GM19468 (cell line): ENCODE results near the gene MSH3.

Source experiments
- ATAC-seq: cut with Tn5 transposase; IDR thresholded peaks from one replicate; pipeline ENCODE4 v1.9.1; 2021; ENCODE audit warnings: mild to moderate bottlenecking, moderate library complexity, moderate number of reproducible peaks; ENCODE audit not compliant: unreplicated experiment; ENCODE audit errors: extremely low read depth

MSH3 gene

GRCh38 chr5:80654391-80655230, at the start of gene MSH3, which contains the start of gene DHFR:
TSS of gene MSH3 (plus strand) at chr5:80654652. CDS start at chr5:80654728, 76 bp downstream.
TSS of gene DHFR (minus strand) at chr5:80654983. CDS start at chr5:80654489, 494 bp downstream.
- ATAC-seq = no peak

GRCh38 chr5:80607343-80607742, 47.1 kb upstream of the MSH3 start:
- ATAC-seq = no peak

- no peak for ATAC-seq
Measured at GRCh38 chr5:80607832-80608231, 46.6 kb upstream of the MSH3 start.

- no peak for ATAC-seq
Measured at GRCh38 chr5:80608731-80609130, 45.7 kb upstream of the MSH3 start.

- no peak for ATAC-seq
Measured at GRCh38 chr5:80609692-80610091, 44.8 kb upstream of the MSH3 start.

GRCh38 chr5:80615266-80615914, 39.1 kb upstream of the MSH3 start:
- no peak for ATAC-seq

DNA sequence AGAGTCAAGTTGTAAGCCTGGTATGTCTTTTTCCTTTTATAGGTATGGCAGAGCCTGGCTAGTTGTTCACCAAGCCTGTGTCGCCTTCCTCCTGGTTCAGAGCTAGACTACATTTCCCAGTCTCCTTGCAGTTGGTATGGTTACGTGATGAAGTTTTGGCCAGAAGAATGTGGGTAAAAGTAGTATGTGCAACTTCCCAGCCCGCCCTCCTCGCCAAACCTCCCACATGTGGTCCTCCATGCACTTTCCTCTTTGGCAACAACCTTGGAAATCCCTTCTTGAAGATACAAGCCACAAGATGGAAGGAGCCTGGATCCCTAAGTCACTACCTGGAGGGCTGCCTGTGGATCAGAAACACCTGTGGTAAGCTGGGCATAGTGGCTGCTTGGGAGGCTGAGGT, 36.0 kb upstream of the MSH3 start:
- no peak for ATAC-seq

DNA sequence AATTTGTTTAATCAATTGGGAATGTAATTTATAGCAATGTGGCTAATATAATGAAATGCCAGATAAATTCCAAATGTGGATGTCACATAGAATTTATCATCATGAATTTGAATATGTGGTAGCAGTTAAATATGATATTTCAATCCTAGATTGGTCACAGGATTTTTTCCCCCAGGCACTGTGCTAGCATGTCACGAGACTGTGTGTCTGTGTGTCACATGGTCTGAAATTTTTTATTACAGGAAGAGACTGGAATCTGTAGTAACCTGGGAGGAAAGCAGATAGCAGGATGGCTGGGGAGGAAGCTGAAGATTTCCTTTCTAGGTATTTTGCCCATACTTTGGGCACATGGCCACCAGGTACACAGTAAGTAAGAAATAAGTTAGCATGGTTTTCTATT, 35.4 kb upstream of the MSH3 start:
- no peak for ATAC-seq

DNA sequence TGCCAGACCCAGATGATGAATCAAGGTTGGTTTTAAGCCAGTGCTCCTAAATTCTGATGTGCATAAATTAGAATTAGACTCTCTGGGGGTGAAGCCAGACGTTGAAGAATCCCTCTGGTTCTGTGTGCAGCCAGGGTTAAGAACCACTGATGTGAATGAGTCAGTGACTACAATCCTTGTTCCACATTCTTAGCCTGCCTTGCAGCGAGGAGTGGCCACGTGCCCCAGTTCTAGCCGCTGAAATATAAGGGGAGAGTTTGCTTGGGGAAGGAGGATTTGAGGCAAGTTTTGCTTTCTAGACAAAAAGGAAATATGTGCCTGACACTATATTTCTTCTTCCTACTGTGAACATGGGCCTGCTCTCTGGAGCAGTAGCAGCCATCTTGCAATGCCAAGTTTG, 34.2 kb upstream of the MSH3 start:
- ATAC-seq = no peak

- ATAC-seq = no peak
Measured at GRCh38 chr5:80622756-80623155, 31.7 kb upstream of the MSH3 start.

DNA sequence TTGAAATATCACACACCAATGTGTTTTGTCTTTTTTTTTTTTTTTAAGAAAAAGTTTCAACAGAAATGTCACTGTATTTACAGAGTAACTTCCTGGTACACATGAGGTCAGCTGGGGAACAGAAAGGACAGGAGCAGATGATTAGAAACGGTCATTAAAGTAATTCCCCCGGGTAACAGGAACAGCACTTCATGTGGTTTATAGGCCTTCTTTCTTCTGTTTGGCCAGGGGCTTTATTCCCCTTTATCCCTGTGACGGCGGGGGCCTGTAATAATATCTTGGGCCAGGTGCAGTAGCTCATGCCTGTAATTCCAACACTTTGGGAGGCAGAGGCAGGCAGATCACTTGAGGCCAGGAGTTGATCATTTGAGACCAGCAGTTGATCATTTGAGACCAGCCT, 30.5 kb upstream of the MSH3 start:
- no peak for ATAC-seq

DNA sequence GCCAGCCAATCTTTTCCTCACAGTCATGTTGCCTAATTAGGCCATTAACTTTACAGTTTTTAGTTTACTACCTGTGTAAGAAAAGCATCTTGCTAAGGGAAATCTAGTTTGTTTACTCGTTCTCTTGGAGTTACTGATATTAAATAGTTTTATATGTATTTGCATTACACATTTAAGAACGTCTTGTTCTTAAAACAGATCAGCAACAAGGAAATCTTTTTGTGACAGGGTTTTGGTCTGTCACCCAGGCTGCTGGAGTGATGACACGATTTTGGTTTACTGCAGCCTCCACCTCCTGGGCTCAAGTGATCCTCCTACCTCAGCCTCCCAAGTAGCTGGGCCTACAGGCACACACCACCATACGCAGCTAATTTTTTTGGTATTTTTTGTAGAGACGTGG, 29.2 kb upstream of the MSH3 start:
- ATAC-seq = no peak

DNA sequence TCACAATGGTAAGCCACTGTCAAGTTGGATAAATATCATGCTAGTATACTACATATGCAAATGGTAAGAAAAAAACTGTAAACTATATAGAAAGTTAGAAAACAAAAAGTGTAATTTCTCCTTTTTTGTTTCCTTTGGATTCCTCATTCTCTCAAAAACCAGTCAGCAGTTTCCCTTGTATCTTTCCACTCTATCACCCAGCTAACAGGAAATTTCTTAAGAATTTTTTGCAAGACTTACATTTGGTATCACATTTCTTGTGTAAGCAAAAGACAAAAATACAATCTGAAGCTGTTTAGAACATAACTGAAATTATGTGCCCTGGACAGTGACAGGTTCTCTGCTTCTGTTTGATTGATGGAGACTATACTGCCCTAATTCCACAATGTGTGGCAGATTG, 25.2 kb upstream of the MSH3 start:
- ATAC-seq = no peak

DNA sequence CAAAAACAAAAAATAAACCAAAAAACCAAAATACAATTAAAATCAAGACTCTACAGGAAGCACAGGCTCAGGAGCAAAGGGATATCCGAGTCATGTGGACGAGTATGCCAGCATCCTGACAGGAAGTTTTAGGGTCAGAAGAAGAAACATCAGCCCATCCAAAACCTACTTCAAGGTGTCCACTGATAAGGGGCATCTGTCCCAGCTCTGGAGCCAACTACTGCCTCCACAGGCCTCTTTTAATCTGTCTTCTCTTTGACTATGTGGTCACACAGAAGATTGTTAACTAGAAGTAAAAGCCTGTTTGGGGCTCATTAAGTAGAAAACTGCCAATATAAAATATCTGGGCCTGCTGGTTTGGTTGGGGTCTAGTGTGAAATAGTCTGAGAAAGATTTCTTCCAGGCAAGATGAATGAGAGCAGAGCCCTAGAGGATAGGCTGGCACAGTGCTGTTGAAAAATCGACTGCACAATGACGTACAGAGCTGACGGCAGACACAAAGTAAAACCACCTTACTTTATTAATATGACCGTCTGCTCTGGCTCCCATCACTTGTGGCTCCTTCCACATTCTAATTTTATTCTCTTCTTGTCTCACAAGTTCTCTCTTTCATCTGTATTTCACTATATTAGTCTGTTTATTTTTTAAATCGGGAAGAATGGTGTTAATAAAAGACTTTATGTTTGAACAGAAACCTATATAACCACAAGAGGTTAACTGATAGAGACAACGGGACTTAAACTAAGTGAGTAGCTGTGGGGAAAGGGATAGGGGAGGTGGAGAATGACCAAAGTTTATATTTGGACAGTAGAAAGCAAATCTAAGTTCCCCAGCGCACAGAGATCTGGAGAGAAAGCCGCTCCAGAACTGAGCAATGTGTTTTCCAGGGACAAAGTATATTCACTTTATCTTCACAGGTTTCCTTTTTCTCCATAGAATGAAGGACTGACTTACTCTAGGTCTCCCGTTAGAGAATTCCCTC, 22.9 kb upstream of the MSH3 start:
- no peak for ATAC-seq

- no peak for ATAC-seq
Measured at GRCh38 chr5:80632700-80633099, 21.8 kb upstream of the MSH3 start.

GRCh38 chr5:80634193-80634592, 20.3 kb upstream of the MSH3 start:
- no peak for ATAC-seq

DNA sequence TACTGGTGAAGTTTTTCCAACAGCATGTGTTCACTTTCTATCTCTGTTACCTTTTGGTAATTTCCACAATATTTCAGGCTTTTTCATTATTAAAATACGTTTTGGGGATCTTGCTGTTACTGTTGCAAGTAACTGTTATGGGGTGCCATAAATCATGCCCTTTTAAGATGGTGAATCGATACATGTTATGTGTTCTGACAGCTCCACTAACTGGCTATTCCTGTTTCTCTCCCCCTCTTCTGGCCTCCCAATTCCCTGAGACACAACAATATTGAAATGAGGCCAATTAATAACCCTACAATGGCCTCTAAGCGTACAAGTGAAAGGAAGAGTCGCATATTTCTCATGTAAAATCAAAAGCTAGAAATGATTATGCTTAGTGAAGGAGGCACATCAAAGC, 13.1 kb upstream of the MSH3 start:
- ATAC-seq = no peak

GRCh38 chr5:80644900-80645299, 9.6 kb upstream of the MSH3 start:
- ATAC-seq = no peak

DNA sequence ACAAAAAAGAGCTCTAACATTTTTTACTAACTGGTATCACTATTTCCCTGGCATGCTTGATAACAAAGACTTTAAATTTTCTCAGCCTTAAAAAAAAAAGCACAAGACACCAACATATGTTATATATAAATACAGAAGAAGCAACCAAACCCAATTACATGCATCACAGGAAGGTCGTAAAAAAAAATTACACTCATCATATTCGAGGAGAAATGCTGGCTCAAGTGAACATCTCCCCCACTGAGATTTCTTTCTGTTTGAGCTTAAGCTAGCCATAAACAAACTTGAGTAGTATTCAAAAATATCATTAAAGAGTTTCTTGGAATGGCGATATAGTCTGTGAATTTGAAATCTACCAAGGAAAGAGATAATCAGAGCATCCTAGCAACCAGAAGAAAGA, 7.5 kb upstream of the MSH3 start:
- no peak for ATAC-seq

DNA sequence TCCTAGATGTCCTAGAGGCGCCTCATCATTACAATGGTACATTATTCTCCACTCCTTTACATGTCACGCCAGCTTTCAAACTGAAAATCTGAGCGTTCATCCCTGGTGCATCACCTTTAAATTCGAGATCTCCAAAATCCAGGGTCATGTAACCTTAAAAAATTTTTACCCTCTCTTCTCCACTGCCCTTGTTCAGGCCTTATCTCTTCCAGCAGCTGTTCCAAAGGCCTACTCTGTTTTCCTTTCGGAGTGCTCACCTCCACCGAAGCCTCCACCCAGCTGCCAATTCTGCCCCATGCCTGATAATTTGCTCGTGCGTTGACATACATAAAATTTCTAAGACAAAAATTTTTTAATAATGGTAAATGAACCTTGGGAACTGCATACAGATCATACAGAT, 950 bp upstream of the MSH3 start:
- no peak for ATAC-seq

DNA sequence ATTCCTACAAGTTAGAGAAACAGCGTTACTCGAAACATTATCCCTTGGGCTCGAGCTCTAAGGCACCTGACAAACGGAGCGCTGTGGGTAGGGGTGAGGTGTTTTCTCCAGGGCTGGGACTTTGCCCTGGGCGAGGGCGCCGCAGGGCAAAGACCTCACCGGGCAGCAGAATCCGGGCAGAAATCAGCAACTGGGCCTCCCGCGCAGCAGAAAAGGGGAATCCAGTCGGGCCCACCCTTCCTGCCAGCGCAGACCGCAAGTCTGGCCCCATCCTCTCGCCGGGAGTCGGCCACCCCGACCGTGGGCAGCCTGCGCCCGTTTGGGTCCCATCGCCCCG, 430 bp upstream of the MSH3 start:
- ATAC-seq = no peak
